Inferior parietal cortex (tissue), 1 donor: Measurements from ENCODE around the gene CNOT2.
"Not testable (repeated sequence)": the region's sequence is repeated elsewhere in the genome, so short reads cannot be mapped to it uniquely, and the experiment has no call there.

Source experiments
- DNase-seq: peaks from one replicate; pipeline ENCODE4 v3.0.0-alpha.2; 2016; ENCODE audit errors: extremely low spot score

Gene CNOT2

GRCh38 chr12:70304684-70305555, 61.7 kb downstream of the CNOT2 start:
- not testable (repeated sequence) for DNase-seq

GRCh38 chr12:70305794-70306193, 62.6 kb downstream of the CNOT2 start:
- DNase-seq, result no peak

- DNase-seq, result no peak
These were observed 63.4 kb downstream of the CNOT2 start for GRCh38 chr12:70306676-70307075.

GRCh38 chr12:70307868-70308267, 64.6 kb downstream of the CNOT2 start:
- no peak for DNase-seq

- no peak for DNase-seq
These were observed 66.1 kb downstream of the CNOT2 start for GRCh38 chr12:70309348-70309747.

- DNase-seq, result no peak
These were observed 70.9 kb downstream of the CNOT2 start for GRCh38 chr12:70314145-70314544.

- peak; percentile 24 for DNase-seq
These were observed 74.5 kb downstream of the CNOT2 start for GRCh38 chr12:70317781-70318180.

GRCh38 chr12:70319605-70320004, 76.4 kb downstream of the CNOT2 start:
- no peak for DNase-seq

- DNase-seq, result no peak
These were observed 78.0 kb downstream of the CNOT2 start for GRCh38 chr12:70321191-70321590.

GRCh38 chr12:70327541-70327940, 84.3 kb downstream of the CNOT2 start:
- no peak for DNase-seq

- DNase-seq, result no peak
These were observed 86.5 kb downstream of the CNOT2 start for GRCh38 chr12:70329728-70330127.

- no peak for DNase-seq
These were observed 86.9 kb downstream of the CNOT2 start for GRCh38 chr12:70330158-70330557.

GRCh38 chr12:70332236-70332635, 89.0 kb downstream of the CNOT2 start:
- no peak for DNase-seq

- no peak for DNase-seq
These were observed 91.5 kb downstream of the CNOT2 start for GRCh38 chr12:70334742-70335141.

GRCh38 chr12:70338531-70338930, 95.3 kb downstream of the CNOT2 start:
- no peak for DNase-seq

- no peak for DNase-seq
These were observed 107.8 kb downstream of the CNOT2 start for GRCh38 chr12:70351076-70351475.

GRCh38 chr12:70353780-70354660, 110.8 kb downstream of the CNOT2 start:
- DNase-seq, result no peak

- DNase-seq, result no peak
These were observed 111.6 kb downstream of the CNOT2 start for GRCh38 chr12:70354787-70355186.

- DNase-seq, result no peak
These were observed 112.7 kb downstream of the CNOT2 start for GRCh38 chr12:70355972-70356371.

GRCh38 chr12:70359458-70360197, 116.4 kb downstream of the CNOT2 start:
- no peak for DNase-seq

GRCh38 chr12:70360218-70360617, 117.0 kb downstream of the CNOT2 start:
- no peak for DNase-seq
